HG02759 (cell line): ENCODE measurements around the gene IFT43.

Source experiments
- ATAC-seq: cut with Tn5 transposase; IDR thresholded peaks from one replicate; pipeline ENCODE4 v1.9.1; 2021; ENCODE audit warnings: mild to moderate bottlenecking, moderate library complexity; ENCODE audit not compliant: unreplicated experiment

IFT43 gene

DNA sequence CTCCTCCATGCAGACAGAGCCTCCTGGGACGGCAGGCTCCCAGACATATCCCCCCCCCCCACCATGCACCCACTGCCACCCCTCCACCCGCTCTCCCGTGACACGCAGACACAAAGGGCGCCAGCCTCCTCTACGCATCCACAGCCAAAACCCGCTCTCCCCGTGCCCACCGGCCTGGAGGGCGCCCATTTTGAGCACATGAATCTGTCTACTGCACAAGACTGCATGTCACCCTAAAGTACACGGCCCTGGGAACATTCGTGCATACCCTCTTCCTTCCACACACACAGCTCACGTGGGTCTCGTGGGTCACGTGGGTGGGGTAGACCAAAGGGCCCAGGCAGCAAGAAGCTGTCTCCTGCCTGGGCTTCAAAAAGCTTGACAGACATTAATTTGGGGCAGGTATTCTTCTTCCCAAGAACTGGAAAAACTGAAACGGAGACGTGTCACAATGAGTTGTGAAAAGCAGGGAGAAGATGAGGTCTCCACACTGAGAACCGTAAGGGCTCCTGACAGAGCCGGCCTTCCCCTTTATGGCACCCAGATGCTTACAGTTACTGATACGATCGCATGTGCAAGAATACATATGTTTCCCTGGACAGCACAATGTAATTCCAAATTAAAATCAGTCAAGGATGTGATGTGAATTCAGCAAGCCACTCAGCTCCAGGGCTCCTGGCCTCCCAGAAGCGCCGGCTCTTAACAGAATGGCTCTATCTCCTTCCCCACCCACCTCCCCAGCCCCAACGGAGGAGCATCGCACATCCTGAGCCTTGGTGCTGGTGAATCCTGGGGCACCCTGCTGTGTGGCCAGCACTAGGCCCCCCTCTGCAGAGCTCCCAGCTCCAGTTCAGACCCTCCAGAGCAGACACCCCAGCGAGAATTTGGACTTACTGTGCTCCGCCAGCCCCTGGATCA lies 5.7 kb upstream of the IFT43 start:
- no peak for ATAC-seq

DNA sequence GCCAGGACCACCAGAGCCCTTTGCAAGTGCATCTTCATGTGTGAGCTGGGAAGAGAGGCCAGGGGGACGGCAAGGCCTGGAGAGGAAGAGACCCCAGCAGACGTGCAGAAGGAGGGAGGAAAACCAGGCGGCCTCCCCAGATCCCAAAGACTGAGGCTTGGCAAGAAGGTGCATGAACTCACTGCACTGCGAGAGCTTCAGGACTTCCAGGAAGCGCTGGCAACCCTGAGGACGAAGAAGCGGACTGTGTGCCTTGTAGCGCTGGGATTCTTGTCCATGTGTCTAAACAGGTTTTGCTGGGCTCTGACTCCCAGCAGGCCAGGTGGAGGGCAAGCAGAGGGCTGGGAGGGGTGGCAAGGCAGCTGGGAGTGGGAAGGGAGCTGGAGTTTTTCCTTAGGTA lies 4.7 kb upstream of the IFT43 start:
- no peak for ATAC-seq

GRCh38 chr14:75981426-75982265 lies 3.9 kb upstream of the IFT43 start, which contains the start of gene TGFB3:
TGFB3 (minus strand) TSS chr14:75981995; CDS start chr14:75980893, 1,102 bp downstream.
- ATAC-seq: peak; percentile 43

GRCh38 chr14:75982266-75983018 lies 3.1 kb upstream of the IFT43 start:
- ATAC-seq: peak; percentile 43

GRCh38 chr14:75983019-75983358 lies 2.6 kb upstream of the IFT43 start:
- ATAC-seq: no peak

DNA sequence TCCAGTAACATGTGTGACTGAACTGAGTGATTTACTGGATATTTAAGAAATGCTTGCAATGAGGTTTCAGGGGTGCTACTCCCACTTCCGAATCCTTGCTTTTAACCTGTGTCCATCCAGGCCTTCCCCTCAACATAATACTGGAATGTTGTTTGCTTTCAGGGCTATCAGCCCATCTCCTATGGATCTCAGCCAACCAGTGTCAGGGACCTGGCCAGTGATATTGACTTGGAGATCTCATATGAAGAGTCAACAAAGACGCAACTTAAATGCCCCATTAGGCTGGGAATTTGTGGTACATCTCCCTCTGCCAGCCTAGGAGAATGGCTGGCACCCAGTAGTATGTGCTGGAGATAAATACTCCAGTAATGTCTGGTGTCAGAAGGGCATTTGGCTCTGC lies 889 bp upstream of the IFT43 start:
- no peak for ATAC-seq

DNA sequence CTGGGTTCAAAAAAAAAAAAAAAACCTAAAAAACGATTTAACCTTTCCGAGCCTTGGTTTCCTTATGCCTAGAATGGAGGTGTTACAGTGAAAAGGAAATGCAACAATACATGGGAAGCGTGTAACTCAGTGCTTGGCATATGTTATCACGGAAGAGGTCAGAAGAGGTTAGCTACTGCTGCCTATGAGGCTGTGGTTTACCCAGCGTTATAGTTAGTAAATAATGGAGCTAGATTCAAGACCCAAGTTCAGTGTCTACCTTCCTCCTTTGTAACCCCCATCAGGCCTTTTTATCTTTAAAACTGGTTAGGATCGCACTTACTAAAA lies 839 bp downstream of the IFT43 start:
- no peak for ATAC-seq

- ATAC-seq: no peak
Measured at GRCh38 chr14:75987201-75987970, 1.8 kb downstream of the IFT43 start.

DNA sequence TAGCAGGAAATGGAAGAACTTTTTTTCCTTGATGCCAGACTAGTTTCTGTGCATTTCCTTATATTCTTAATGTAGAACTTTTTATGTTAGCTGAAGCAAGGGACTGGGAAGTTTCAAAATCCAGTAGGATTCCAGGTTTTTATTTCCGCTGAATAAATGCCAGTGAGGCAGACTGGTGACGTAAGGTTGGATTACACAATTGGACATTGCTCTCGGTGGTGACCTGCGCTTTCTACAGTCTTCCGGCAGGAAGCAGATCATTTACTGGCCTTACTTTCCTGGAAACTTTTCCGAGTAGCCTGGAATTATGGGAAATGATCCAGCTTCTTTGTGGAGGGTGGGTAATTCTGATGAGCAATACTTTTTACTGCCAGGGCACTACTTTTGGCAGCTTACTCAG lies 3.6 kb downstream of the IFT43 start:
- no peak for ATAC-seq

DNA sequence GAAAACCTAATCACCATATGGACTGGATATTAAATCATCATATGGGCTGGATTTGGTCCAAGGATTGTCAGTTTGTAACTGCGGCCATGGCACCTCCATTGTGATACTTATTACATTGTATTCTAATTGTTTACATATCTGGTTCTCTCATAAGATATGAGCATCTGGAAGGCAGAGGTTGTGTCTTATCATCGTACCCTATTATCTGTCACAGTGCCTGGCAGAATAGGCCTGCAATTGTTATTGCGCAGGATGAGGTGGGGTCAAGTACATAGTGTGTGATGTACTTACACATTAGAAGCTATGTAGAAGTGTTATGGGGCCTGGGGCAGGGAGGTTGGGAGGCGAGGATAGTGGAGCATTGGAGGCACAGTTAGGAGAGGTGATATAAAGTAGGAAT lies 4.7 kb downstream of the IFT43 start:
- no peak for ATAC-seq

DNA sequence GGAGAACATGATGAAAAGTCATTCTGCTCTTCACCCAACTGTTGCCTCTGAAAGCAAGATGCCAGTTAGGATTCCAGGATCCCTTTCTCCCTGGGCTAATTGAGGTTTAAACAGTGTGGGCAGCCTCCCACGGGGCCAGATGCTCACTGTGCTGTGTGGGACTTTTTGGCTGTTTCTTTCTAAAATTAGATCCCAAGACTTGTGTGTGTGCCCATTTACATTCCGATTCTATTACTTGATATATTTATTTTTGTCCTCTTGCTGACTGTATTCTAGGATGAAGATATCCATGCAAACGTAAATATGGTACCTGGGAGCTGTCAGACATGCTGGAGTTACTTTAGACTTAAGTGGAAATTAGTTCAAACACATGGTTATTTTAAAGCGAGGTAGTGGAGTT lies 6.2 kb downstream of the IFT43 start:
- ATAC-seq: no peak

GRCh38 chr14:75993567-75994041 lies 8.0 kb downstream of the IFT43 start:
- ATAC-seq: peak; percentile 74

GRCh38 chr14:75995372-75996041 lies 9.9 kb downstream of the IFT43 start:
- no peak for ATAC-seq

DNA sequence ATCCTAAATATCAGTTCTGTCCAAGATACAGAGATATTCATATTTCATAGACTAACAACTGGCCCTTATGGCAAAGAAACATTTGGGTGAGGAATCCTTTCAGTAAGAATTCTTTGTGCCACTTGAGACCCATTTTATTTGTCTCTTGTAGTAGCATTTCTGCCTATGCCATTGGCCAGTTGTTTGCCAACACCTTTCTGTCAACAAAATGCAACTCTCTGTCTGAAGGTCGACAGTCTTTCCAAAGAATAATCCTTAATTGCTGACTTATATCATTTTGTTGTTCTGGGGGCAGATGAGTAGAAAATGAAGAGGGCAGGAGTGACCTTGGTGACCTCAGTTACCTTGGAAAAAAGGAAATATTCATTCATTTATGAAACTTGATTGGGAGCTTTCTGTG lies 10.9 kb downstream of the IFT43 start:
- no peak for ATAC-seq

- no peak for ATAC-seq
Measured at GRCh38 chr14:75999511-76000190, 14.1 kb downstream of the IFT43 start.

- ATAC-seq: no peak
Measured at GRCh38 chr14:76002383-76002782, 16.8 kb downstream of the IFT43 start.

- no peak for ATAC-seq
Measured at GRCh38 chr14:76006253-76006652, 20.7 kb downstream of the IFT43 start.

- ATAC-seq: no peak
Measured at GRCh38 chr14:76007379-76007778, 21.8 kb downstream of the IFT43 start.

DNA sequence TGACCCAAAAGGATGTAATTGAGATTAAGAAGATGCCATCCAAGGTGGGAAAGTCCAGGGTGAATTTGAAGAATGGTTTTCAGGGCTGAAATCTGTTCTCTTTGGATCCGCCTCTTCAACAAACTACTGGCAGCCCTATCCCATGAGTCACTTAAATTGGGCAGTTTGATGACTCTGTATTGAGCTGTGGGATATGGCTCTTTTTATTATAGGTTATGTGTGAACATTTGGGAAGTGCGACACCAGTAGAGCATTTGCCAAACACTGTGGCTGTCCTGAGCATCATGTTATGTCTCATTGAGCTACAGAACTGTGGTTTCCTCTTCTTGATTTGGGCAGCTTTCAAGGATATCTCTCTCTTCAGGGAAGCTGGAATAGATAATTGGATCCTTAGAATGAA lies 22.3 kb downstream of the IFT43 start:
- ATAC-seq: no peak
